ENCODE measurements around the gene CPNE4.

The CPNE4 gene

GRCh38 chr3:131795390-131796090 is 239.3 kb downstream of the CPNE4 start:
- no peak for DNase-seq

DNA sequence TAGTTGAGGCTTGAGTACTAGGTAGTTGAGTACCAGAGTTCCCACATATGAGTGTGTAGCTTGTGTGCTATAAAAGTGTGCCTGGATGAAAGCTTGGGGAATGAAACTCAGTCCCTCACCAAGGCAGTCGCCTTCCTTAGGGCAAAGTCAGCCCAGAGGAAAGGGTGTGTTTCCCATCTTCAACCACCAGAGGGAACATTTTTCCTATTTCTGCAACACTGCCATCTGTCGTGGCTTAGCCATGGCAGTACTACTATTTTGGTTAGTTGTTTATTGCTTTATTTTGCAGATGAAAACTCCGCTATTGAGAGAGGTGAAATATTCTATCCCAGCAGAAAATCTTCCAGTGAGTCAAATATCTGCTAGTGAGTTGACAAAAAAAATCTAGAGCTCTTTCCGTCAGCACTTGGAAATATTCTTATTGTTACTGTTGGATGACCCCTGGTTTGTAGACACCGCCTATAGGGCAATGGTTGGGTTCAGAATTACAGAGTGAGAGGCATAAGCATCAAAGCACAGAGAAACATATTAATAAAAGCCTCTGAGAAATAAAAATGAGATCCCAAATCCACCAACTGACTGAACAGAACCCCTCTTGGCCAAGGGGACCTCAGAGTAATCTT is 239.9 kb downstream of the CPNE4 start:
- DNase-seq: no peak

- DNase-seq: no peak
These were observed 240.9 kb downstream of the CPNE4 start for GRCh38 chr3:131793870-131794269.

DNA sequence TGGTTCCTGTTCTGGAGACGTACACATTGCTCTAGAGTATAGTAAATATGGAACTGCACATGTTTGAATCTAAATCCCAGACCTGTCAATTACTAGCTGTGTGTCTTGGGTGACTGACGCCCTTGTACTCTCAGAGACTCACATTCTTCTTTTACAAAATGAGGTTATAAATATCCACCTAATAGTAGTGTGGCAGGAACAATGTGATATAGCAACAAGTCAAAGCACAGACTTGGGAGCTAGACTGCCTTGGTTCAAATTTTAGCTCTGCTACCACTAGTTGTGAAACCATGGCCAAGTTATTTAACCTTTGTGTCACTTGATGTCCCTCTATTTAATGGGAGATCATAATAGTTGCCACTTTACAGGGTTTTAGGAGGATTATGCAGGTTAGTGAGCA is 245.6 kb downstream of the CPNE4 start:
- DNase-seq: no peak

DNA sequence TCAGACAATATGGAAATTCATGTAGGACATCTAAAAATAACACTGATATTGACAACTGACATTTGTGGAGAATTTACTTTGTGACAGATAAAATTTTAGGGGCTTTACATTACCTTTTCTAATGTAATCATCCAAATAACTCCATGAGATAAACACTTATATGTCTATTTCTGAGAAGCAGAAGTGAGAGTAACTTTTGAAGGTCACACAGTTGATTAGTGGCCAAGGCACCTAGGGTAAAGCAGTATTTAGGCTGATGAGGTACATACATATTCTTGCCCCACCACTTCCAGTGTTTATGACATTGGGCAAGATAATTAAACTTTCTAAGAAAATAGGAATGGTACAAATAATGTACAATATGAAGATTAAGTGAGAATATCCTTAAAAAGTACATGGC is 248.4 kb downstream of the CPNE4 start:
- DNase-seq: no peak

DNA sequence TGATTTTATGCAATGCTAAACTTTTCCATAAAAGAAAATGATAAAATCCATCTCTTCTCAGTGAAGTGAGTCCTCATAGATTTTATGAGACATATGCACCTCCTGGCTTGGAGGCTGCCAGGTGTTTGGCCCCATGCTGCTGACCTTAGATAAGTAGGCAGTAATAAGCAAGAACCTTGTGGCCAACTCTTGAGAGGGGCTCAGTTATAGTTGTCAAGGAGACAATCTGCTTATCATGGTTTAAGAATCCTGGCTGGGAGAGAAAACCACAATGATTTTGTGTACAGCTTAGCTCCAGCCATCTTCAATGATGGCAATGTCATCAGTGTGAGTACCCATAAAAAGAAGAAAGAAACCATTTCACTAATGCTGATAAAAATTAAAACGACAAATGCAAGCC is 252.1 kb downstream of the CPNE4 start:
- DNase-seq: no peak

- no peak for DNase-seq
These were observed 256.3 kb downstream of the CPNE4 start for GRCh38 chr3:131778526-131778925.

GRCh38 chr3:131775650-131776049 is 259.2 kb downstream of the CPNE4 start:
- DNase-seq: no peak

GRCh38 chr3:131772269-131773026 is 262.4 kb downstream of the CPNE4 start:
- DNase-seq: no peak

- DNase-seq: no peak
These were observed 271.7 kb downstream of the CPNE4 start for GRCh38 chr3:131762981-131763564.

- no peak for DNase-seq
These were observed 278.4 kb downstream of the CPNE4 start for GRCh38 chr3:131756405-131756804.

GRCh38 chr3:131755380-131755779 is 279.4 kb downstream of the CPNE4 start:
- no peak for DNase-seq

DNA sequence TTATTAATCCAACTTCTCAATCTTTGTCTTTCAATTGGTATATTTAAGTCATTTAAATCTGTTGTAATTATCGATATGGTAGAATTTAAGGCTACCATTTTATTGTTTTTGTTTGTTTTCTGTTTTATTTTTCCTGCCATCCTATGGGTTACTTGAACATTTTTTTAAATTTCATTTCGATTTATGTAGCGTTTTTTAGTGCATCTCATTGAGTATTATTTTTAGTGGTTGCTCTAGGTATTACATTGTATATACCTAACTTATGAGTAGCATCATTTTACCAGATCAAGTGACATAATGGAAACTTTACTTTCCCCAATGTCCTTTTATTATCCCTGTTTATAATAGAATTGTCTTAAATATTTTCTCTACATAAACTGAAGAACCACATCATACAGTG is 284.6 kb downstream of the CPNE4 start:
- no peak for DNase-seq

- DNase-seq: no peak
These were observed 285.0 kb downstream of the CPNE4 start for GRCh38 chr3:131749826-131750225.

- no peak for DNase-seq
These were observed 287.3 kb downstream of the CPNE4 start for GRCh38 chr3:131747466-131747865.

GRCh38 chr3:131744765-131745164 is 290.0 kb downstream of the CPNE4 start:
- DNase-seq: no peak

- no peak for DNase-seq
These were observed 291.7 kb downstream of the CPNE4 start for GRCh38 chr3:131743126-131743525.

- no peak for DNase-seq
These were observed 295.6 kb downstream of the CPNE4 start for GRCh38 chr3:131739211-131739610.

DNA sequence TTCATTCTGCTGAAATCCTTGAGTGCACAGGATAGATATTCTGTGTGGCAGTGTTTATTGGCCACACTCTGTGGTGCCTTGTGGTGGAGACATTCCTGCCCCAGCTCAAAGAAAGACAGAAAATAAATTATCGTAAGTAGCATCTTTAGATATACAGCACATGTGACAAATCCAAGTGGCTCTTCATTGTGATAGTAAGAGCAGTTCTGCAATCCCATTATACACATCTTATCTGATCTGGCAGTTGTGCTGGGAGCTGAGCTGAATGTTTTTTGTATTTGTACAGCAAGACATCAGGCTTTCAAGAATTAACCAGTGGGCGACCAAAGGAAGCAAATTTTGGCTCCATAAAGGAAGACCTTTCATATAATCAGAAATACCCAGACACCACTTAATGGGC is 296.7 kb downstream of the CPNE4 start:
- DNase-seq: no peak

GRCh38 chr3:131735544-131735943 is 299.3 kb downstream of the CPNE4 start:
- no peak for DNase-seq

DNA sequence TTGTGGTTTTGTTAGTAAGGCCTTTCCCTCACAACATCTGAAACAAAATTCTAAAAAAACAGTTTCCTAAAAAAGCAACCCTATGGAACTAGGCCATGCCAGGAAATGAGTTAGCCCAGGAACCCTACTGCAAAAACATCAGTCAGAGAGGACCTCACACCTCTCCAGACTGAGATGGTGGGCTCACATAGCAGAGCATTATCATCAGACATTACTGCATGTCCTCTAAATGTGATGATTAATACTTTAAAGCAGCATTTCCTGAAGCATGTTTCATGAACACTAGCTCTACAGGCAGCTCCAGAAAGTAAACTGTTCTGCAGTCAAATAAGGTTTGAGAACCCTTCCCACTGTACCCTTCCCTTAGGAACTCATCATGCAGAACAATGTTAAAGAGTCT is 299.7 kb downstream of the CPNE4 start:
- DNase-seq: no peak

DNA sequence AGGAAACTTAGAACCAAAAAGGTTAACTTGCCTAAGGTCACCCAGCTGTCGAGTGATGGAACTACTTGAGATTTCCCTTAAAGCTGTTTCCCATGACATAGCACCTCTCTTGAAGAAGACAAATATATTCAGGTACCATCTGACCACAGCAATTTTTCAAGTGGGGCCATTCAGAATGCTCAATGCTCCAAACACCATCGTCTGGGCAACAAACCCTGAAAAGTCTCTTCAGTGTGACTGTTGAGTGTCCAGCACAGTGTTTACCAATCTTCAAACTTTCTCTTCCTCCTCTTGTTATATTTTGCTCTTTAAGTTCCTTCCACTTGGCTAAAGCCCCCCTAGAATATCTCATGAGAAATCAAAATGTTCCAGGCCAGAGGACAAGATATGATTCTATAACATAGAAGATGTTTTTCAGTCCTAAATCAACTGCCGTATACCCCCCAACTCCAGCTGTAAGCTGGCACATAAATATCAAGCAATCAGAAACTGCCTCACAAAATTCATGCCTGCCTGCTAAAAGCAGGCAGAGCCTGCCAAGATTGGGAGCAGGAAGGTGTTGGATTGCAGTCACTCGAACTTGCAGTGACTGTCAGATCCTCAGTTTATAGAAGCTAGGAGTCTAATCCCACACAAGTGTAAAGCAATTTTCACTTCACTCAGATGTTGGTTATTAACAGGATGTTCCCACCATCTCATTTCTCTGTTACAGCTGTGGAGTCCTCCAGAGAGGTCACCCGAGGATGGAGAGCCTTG is 301.6 kb downstream of the CPNE4 start:
- DNase-seq: no peak

DNA sequence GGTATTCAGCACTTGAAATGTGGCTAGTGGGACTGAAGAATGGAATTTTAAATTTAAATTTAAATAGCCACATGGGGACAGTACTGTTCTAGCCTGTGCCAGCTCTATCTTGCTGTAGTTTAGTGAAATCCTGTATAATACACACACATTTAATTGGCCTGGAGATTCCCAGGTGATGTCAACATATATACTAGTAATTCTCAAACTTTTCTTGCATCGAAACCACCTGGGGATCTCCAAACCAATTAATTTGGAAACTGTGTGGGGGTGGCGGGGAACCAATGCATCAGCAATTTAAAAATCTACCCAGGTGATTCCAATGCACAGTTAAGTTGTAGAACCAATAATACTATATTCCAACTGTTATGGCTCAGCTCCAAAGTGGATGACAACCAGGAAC is 303.1 kb downstream of the CPNE4 start:
- DNase-seq: no peak

All from GOT3 (cell line).